CD4-positive, alpha-beta memory T cell (primary cell): Measurements from ENCODE around the gene PTPN14. TPM values are rescaled to one million over a fixed set of nuclear protein-coding genes. Genes with fewer than 3 reads are reported as not detected.
"Not testable (repeated sequence)": the region's sequence is repeated elsewhere in the genome, so short reads cannot be mapped to it uniquely, and the experiment has no call there.

Experiments used
- CTCF ChIA-PET: fragments of 350-600 bp; sonication (Branson Sonifier 250); formaldehyde crosslinking; loops from one replicate; lab custom pipeline; 2021; ENCODE audit warnings: inconsistent platforms; ENCODE audit not compliant: partially characterized antibody; lab: Charles Lee
- POLR2A ChIA-PET: fragments of 350-600 bp; sonication (Branson Sonifier 250); formaldehyde crosslinking; loops from one replicate; lab custom pipeline; 2021; ENCODE audit not compliant: partially characterized antibody; lab: Charles Lee
- DNase-seq, 5 donors: peaks; one replicate each; pipeline versions ENCODE4 v3.0.0 to v3.0.0-alpha.2; 2020 to 2022; ENCODE audit warnings: mixed read lengths in 1 of 5
- H3K27ac ChIP-seq: one replicate; pipeline ENCODE4 v1.7.0; 2013; ENCODE audit warnings: low read depth, low read length
- H3K27me3 ChIP-seq: 2 replicates; pipeline ENCODE4 v1.7.0; 2013; ENCODE audit warnings: mild to moderate bottlenecking, low read length, moderate library complexity; ENCODE audit not compliant: insufficient read depth
- H3K36me3 ChIP-seq: 2 replicates; pipeline ENCODE4 v1.7.0; 2013; ENCODE audit warnings: mild to moderate bottlenecking, low read length, moderate library complexity; ENCODE audit not compliant: insufficient read depth
- H3K4me1 ChIP-seq: 2 replicates; pipeline ENCODE4 v1.7.0; 2013; ENCODE audit warnings: mild to moderate bottlenecking, low read length, moderate library complexity; ENCODE audit not compliant: insufficient read depth
- H3K4me3 ChIP-seq, 2 donors: one replicate each; pipeline ENCODE4 v1.7.0; 2013; ENCODE audit warnings: low read length in 2 of 2, mild to moderate bottlenecking in 1 of 2
- H3K9me3 ChIP-seq, 2 donors: one replicate each; pipeline ENCODE4 v1.7.0; 2013; ENCODE audit warnings: low read length in 2 of 2, control low read depth in 1 of 2; ENCODE audit not compliant: control insufficient read depth in 1 of 2
- H3K27ac Mint-ChIP-seq, 7 donors: one replicate each; pipeline ENCODE4 v1.8.0; 2020 to 2021; ENCODE audit warnings: mixed read lengths in 7 of 7, mild to moderate bottlenecking in 6 of 7, inconsistent platforms in 3 of 7, moderate library complexity in 3 of 7
- H3K27me3 Mint-ChIP-seq, 2 donors: one replicate each; pipeline ENCODE4 v1.8.0; 2020 to 2021; ENCODE audit warnings: mixed read lengths in 2 of 2
- H3K36me3 Mint-ChIP-seq, 2 donors: one replicate each; pipeline ENCODE4 v1.8.0; 2020 to 2021; ENCODE audit warnings: mixed read lengths in 2 of 2, inconsistent platforms in 1 of 2, mild to moderate bottlenecking in 1 of 2
- H3K4me1 Mint-ChIP-seq, 4 donors: one replicate each; pipeline ENCODE4 v1.8.0; 2020 to 2021; ENCODE audit warnings: mixed read lengths in 4 of 4, mild to moderate bottlenecking in 1 of 4
- H3K4me3 Mint-ChIP-seq, 8 donors: one replicate each; pipeline ENCODE4 v1.8.0; 2020 to 2021; ENCODE audit warnings: mixed read lengths in 8 of 8, mild to moderate bottlenecking in 7 of 8, moderate library complexity in 6 of 8, inconsistent platforms in 3 of 8
- H3K9me3 Mint-ChIP-seq, 8 donors: one replicate each; pipeline ENCODE4 v1.8.0; 2020 to 2021; ENCODE audit warnings: mixed read lengths in 8 of 8, mild to moderate bottlenecking in 5 of 8, inconsistent platforms in 3 of 8, moderate library complexity in 1 of 8
- intact Hi-C: fragments of 100-400 bp; cut with micrococcal nuclease; formaldehyde crosslinking; loops from one replicate; pipeline ENCODE4 v1.15.1; 2023
- polyA plus RNA-seq, 2 donors: library from polyadenylated mRNA; unstranded; fragments of 300-500 nt; fragmentation: Illumina TruSeq; gene quantifications; one replicate each; pipeline ENCODE4 v1.2.3, GENCODE V29; 2021
- total RNA-seq, 2 experiments: library from RNA; stranded (reverse); gene quantifications; one replicate each; pipeline ENCODE4 v1.2.3, GENCODE V29; 2021

Gene PTPN14
- total and polyA plus RNA-seq, 4 experiments from 2014 or later = 0.03 to 0.28 (median 0.20) TPM; not detected in 1

- peaks cover 2 to 8% of the 10 kb centered on the region in 2 donors for H3K27me3 Mint-ChIP-seq
- no peak overlapping the region for H3K4me3 ChIP-seq
- H3K27ac ChIP-seq = no peak overlapping the region
- H3K9me3 Mint-ChIP-seq = peaks cover 0 to 2% (median 0%) of the 10 kb centered on the region in 8 donors
- no peaks in the 10 kb centered on the region for H3K36me3 ChIP-seq
- no peak overlapping the region for H3K27ac Mint-ChIP-seq
- POLR2A ChIA-PET = no interaction called here
- peaks cover 1 to 14% (median 4%) of the 10 kb centered on the region in 4 donors for H3K4me1 Mint-ChIP-seq
- no peaks in the 10 kb centered on the region for H3K27me3 ChIP-seq
- no peaks in the 10 kb centered on the region for H3K36me3 Mint-ChIP-seq
- H3K4me1 ChIP-seq = no peaks in the 10 kb centered on the region
- intact Hi-C loops = no loop called here
- no peak overlapping the region for H3K4me3 Mint-ChIP-seq
- CTCF ChIA-PET = interaction anchor here (1.4 kb wide), 1 partner anchor 65 kb away, joined by 3 read pairs; no protein-coding TSS in a partner anchor
- no peak for DNase-seq
- H3K9me3 ChIP-seq = no peaks in the 10 kb centered on the region
These were observed 155.1 kb downstream of the PTPN14 start for GRCh38 chr1:214396330-214396729.

DNA sequence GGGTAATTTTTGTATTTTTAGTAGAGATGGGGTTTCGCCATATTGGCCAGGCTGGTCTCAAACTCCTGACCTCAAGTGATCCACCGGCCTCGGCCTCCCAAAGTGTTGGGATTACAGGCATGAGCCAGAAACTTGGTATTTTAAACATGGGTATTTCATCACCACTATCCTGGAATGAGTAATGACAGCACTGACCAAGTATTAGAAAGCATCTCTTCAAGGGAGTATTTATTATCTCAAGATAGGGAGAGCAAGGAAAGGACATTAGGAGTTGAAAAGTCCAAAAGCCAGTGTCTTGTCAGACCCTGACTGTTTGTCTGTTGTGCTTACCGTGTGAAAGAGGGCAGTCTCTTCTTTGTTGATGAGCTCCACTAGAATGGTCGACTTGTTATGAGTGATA lies 156.8 kb downstream of the PTPN14 start:
- intact Hi-C loops, H3K27me3 ChIP-seq, H3K9me3 ChIP-seq, H3K36me3 ChIP-seq, H3K27ac ChIP-seq, H3K9me3 Mint-ChIP-seq, H3K27me3 Mint-ChIP-seq, H3K27ac Mint-ChIP-seq, H3K36me3 Mint-ChIP-seq, POLR2A ChIA-PET, H3K4me1 ChIP-seq, DNase-seq, H3K4me3 Mint-ChIP-seq, H3K4me3 ChIP-seq, CTCF ChIA-PET: not testable (repeated sequence)
- H3K4me1 Mint-ChIP-seq = peaks cover 1 to 14% (median 4%) of the 10 kb centered on the region in 4 donors

DNA sequence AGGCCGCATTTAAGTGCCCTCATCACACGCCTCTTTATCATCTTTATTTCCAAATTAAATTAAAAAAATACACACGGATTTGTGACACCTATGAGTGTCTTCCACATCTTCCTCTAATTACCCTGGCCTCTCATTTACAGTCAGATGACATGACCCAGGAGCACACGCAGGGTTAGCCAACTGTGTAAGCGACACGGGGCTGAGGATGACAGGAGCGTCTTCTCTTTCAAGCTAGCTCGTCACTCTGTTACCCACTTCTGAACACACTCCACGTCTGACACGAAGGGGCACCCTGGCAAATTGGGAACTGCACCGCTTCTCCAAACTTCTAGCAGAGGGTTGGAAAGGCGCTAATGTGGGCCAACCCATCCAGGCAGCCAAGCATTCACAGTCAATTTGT lies 158.3 kb downstream of the PTPN14 start:
- Mint-ChIP-seq H3K4me1 (peaks cover 1 to 14% (median 3%) of the 10 kb centered on the region in 4 donors), H3K36me3 (no peaks in the 10 kb centered on the region), H3K27ac (no peak overlapping the region), H3K9me3 (peaks cover 0 to 1% (median 0%) of the 10 kb centered on the region in 8 donors), H3K4me3 (no peak overlapping the region), H3K27me3 (peaks cover 2 to 6% of the 10 kb centered on the region in 2 donors)
- H3K27ac ChIP-seq = no peak overlapping the region
- intact Hi-C loops = no loop called here
- DNase-seq = no peak
- ChIA-PET POLR2A (no interaction called here), CTCF (interaction anchor here (1.3 kb wide), 1 partner anchor 132 kb away, joined by 3 read pairs; no protein-coding TSS in a partner anchor)
- no peaks in the 10 kb centered on the region for H3K27me3 ChIP-seq
- H3K9me3 ChIP-seq = no peaks in the 10 kb centered on the region
- H3K36me3 ChIP-seq = no peaks in the 10 kb centered on the region
- no peak overlapping the region for H3K4me3 ChIP-seq
- no peaks in the 10 kb centered on the region for H3K4me1 ChIP-seq

DNA sequence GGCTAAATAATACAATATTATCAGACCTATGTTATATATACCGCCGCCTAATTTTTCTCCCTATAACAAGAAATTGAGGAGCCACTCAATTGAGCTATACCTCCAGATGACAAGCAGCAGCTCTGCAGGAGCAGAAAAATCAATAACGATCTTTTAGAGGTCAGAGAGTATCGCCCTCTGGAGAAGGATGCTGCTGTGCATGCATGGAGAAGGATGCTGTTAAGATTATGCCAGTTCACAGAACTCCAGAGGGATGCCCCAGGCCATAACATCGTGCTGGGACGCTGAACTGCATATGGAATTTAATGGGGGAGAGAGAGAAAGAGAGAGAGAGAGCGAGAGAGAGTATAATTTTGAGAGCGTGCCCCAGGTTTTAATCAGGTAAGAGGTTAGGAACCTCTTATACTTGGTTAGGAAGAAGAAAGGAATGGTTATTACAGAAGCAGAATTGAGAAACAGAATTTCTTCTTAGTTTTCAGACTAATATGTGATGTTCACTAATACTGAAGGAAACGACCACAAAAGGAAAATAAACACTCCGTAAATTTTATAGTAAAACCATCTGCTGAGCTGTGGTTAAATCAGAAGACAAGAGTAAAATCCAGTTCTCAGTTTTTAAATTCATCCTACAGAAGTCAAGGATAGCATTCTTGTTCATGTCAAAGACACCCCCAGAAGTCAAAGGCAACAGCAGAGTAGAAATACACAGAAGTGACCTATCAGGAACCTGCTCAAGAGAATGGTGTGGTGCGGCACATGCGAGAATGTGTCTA lies 159.3 kb downstream of the PTPN14 start:
- H3K4me1 Mint-ChIP-seq = peaks cover 0 to 11% (median 3%) of the 10 kb centered on the region in 4 donors
- Histone ChIP-seq H3K27ac (no peak overlapping the region), H3K4me1 (no peaks in the 10 kb centered on the region), H3K9me3 (no peaks in the 10 kb centered on the region), H3K27me3 (no peaks in the 10 kb centered on the region), H3K4me3 (no peak overlapping the region), H3K36me3 (no peaks in the 10 kb centered on the region)
- H3K27me3 Mint-ChIP-seq = peaks cover 0 to 3% of the 10 kb centered on the region in 2 donors
- ChIA-PET POLR2A (no interaction called here), CTCF (no interaction called here)
- no peaks in the 10 kb centered on the region for H3K9me3 Mint-ChIP-seq
- H3K4me3 Mint-ChIP-seq = no peak overlapping the region
- peak overlapping the region in 1 of 7 donors; percentile 52 for H3K27ac Mint-ChIP-seq
- no peak for DNase-seq
- intact Hi-C loops = no loop called here
- no peaks in the 10 kb centered on the region for H3K36me3 Mint-ChIP-seq

DNA sequence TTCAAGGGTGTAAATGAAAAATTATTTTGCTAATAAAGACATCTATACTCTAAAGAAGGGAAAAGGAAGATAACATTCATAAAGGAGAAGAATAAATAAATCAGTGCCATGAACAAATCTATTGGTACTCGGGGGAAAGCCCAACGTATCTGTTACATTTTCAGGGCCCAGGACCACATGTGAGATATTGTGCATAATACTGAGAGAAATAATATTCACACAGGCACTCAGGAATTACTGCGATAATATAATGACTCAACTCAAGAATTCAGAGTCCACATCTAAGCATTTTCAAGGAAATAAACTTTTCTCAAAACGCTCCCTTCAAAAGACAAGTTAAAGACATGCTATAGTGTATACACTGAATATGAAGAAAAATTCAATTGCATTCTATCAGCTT lies 161.7 kb downstream of the PTPN14 start:
- no peaks in the 10 kb centered on the region for H3K9me3 Mint-ChIP-seq

GRCh38 chr1:214386747-214387146 lies 164.7 kb downstream of the PTPN14 start:
- no peak for DNase-seq
- no peaks in the 10 kb centered on the region for H3K36me3 Mint-ChIP-seq
- Histone ChIP-seq H3K9me3 (no peaks in the 10 kb centered on the region), H3K4me3 (no peak overlapping the region), H3K4me1 (no peaks in the 10 kb centered on the region), H3K36me3 (no peaks in the 10 kb centered on the region), H3K27ac (no peak overlapping the region), H3K27me3 (no peaks in the 10 kb centered on the region)
- H3K9me3 Mint-ChIP-seq = no peaks in the 10 kb centered on the region
- no peaks in the 10 kb centered on the region for H3K27me3 Mint-ChIP-seq
- no peaks in the 10 kb centered on the region for H3K4me1 Mint-ChIP-seq
- H3K4me3 Mint-ChIP-seq = no peak overlapping the region
- intact Hi-C loops = no loop called here
- ChIA-PET POLR2A (no interaction called here), CTCF (interaction anchor here (0.7 kb wide), 1 partner anchor 16 kb away, joined by 3 read pairs; no protein-coding TSS in a partner anchor)
- peak overlapping the region in 2 of 7 donors; percentile 5 to 7 for H3K27ac Mint-ChIP-seq

More for the DNA sequence above, 161.7 kb downstream of the PTPN14 start:
- no peak overlapping the region for H3K27ac ChIP-seq
- Mint-ChIP-seq H3K36me3 (no peaks in the 10 kb centered on the region), H3K4me1 (no peaks in the 10 kb centered on the region), H3K27me3 (peaks cover 0 to 2% of the 10 kb centered on the region in 2 donors), H3K27ac (no peak overlapping the region), H3K4me3 (no peak overlapping the region)
- no peak for DNase-seq
- CTCF ChIA-PET = no interaction called here
- intact Hi-C loops = loop anchor here (2.0 kb wide), 1 partner anchor 195 kb away; no protein-coding TSS in a partner anchor
- no peaks in the 10 kb centered on the region for H3K36me3 ChIP-seq
- no peaks in the 10 kb centered on the region for H3K4me1 ChIP-seq
- no peak overlapping the region for H3K4me3 ChIP-seq
- H3K9me3 ChIP-seq = no peaks in the 10 kb centered on the region
- no peaks in the 10 kb centered on the region for H3K27me3 ChIP-seq
- POLR2A ChIA-PET = no interaction called here

- Histone ChIP-seq H3K27me3 (no peaks in the 10 kb centered on the region), H3K27ac (no peak overlapping the region), H3K4me1 (no peaks in the 10 kb centered on the region), H3K9me3 (no peaks in the 10 kb centered on the region), H3K36me3 (no peaks in the 10 kb centered on the region), H3K4me3 (no peak overlapping the region)
- intact Hi-C loops = no loop called here
- no peaks in the 10 kb centered on the region for H3K27me3 Mint-ChIP-seq
- no peaks in the 10 kb centered on the region for H3K9me3 Mint-ChIP-seq
- no peak overlapping the region for H3K4me3 Mint-ChIP-seq
- H3K36me3 Mint-ChIP-seq = no peaks in the 10 kb centered on the region
- CTCF ChIA-PET = interaction anchor here (0.7 kb wide), 1 partner anchor 15 kb away, joined by 3 read pairs; no protein-coding TSS in a partner anchor
- POLR2A ChIA-PET = no interaction called here
- no peak overlapping the region for H3K27ac Mint-ChIP-seq
- DNase-seq = no peak
- H3K4me1 Mint-ChIP-seq = no peaks in the 10 kb centered on the region
These were observed 165.1 kb downstream of the PTPN14 start for GRCh38 chr1:214386333-214386732.
